Ovary (tissue), 3 donors: Measurements from ENCODE around the gene CSAD.

Experiments used
- CTCF ChIP-seq, 3 donors: fragments of 450-650 bp in 2 of 3; fragments of 200-600 bp in 1 of 3; IDR thresholded peaks; one replicate each; pipeline versions ENCODE4 v1.5.1 to v1.8.0; 2016 to 2022; ENCODE audit warnings: antibody characterized with exemption in 3 of 3, mild to moderate bottlenecking in 1 of 3
- EP300 ChIP-seq: sonication (generic); formaldehyde crosslinking; IDR thresholded peaks from one replicate; pipeline ENCODE4 v1.6.1; 2017; ENCODE audit warnings: antibody characterized with exemption
- POLR2A ChIP-seq: fragments of 450-650 bp; IDR thresholded peaks from one replicate; pipeline ENCODE4 v1.6.1; 2017; ENCODE audit warnings: antibody characterized with exemption, mild to moderate bottlenecking, moderate library complexity
- donor health status: DM: no; HTN: no; CAD: no.

- TF ChIP-seq CTCF (IDR thresholded peaks at IDR 0.05): no peak
- no peak for TF ChIP-seq POLR2A
- TF ChIP-seq EP300: no peak
Observed at GRCh38 chr12:53201639-53202038, 20.9 kb upstream of the CSAD start.
